HepG2 (cell line): ENCODE results near the gene CUL7. TPM values are rescaled to one million over a fixed set of nuclear protein-coding genes. Genes with fewer than 3 reads are reported as not detected.

Experiments
- ADNP ChIP-seq: sonication (generic); formaldehyde crosslinking; IDR thresholded peaks from 2 replicates; pipeline ENCODE4 v1.4.0; 2020; ENCODE audit warnings: missing genetic modification reagents
- DNMT1 ChIP-seq: sonication (generic); formaldehyde crosslinking; IDR thresholded peaks from 2 replicates; pipeline ENCODE4 v1.5.1; 2020; ENCODE audit warnings: mild to moderate bottlenecking, missing genetic modification reagents
- ELF3 ChIP-seq: IDR thresholded peaks from 2 replicates; pipeline ENCODE4 v1.6.1; 2016; ENCODE audit warnings: missing genetic modification reagents, missing compliant biosample characterization
- HMGA1 ChIP-seq: sonication (generic); formaldehyde crosslinking; conservative IDR thresholded peaks from 2 replicates; pipeline ENCODE4 v1.4.0; 2020; ENCODE audit warnings: missing genetic modification reagents
- ISX ChIP-seq: sonication (generic); formaldehyde crosslinking; conservative IDR thresholded peaks from 2 replicates; pipeline ENCODE4 v1.5.0; 2020; ENCODE audit warnings: missing genetic modification reagents
- KAT8 ChIP-seq: IDR thresholded peaks from 2 replicates; pipeline ENCODE4 v1.6.1; 2016; ENCODE audit warnings: missing genetic modification reagents, missing compliant biosample characterization
- KLF9 ChIP-seq: IDR thresholded peaks from 2 replicates; pipeline ENCODE4 v1.6.1; 2016; ENCODE audit warnings: low read depth
- MXD1 ChIP-seq: sonication (generic); formaldehyde crosslinking; IDR thresholded peaks from 2 replicates; pipeline ENCODE4 v1.4.0; 2020; ENCODE audit warnings: mild to moderate bottlenecking, missing genetic modification reagents
- SP2 ChIP-seq: sonication (generic); formaldehyde crosslinking; IDR thresholded peaks from 2 replicates; pipeline ENCODE4 v1.5.1; 2020; ENCODE audit warnings: mild to moderate bottlenecking, missing genetic modification reagents
- STAT5B ChIP-seq: sonication (generic); formaldehyde crosslinking; IDR thresholded peaks from 2 replicates; pipeline ENCODE4 v1.4.0; 2020; ENCODE audit warnings: missing genetic modification reagents
- TBP ChIP-seq: sonication (generic); formaldehyde crosslinking; IDR thresholded peaks from 2 replicates; pipeline ENCODE4 v1.5.0; 2020; ENCODE audit warnings: missing genetic modification reagents
- TCF12 ChIP-seq, 2 experiments: fragments of 450-650 bp in 1 of 2; sonication (generic) in 1 of 2; formaldehyde crosslinking in 1 of 2; IDR thresholded peaks; 2 replicates each; pipeline versions ENCODE4 v1.6.1 to v1.8.0; 2017 to 2022; ENCODE audit warnings: antibody characterized with exemption in 1 of 2, mild to moderate bottlenecking in 1 of 2, missing genetic modification reagents in 1 of 2, moderate library complexity in 1 of 2
- ZBTB1 ChIP-seq: sonication (generic); formaldehyde crosslinking; IDR thresholded peaks from 2 replicates; pipeline ENCODE4 v1.4.0; 2020; ENCODE audit warnings: missing genetic modification reagents, borderline replicate concordance
- ZNF652 ChIP-seq: IDR thresholded peaks from 2 replicates; pipeline ENCODE4 v1.6.1; 2016; ENCODE audit warnings: low read depth, borderline replicate concordance
- polyA plus RNA-seq, 8 experiments: library from polyadenylated mRNA; depleted of rRNA in 3 of 8; stranded (reverse) in 7 of 8; unstranded in 1 of 8; fragments of >200 nt; fragmentation: Illumina TruSeq in 4 of 8; extraction: Trizol in 4 of 8; gene quantifications; 2 replicates each; pipeline versions ENCODE4 v1.2.1 to v1.2.3, GENCODE V29; 2011 to 2016; ENCODE audit warnings: low read depth in 4 of 8, missing spikeins in 1 of 8, mixed read lengths in 1 of 8; ENCODE audit not compliant: insufficient read depth in 1 of 8
- total RNA-seq, 5 experiments: library from RNA; depleted of rRNA; stranded (reverse); fragments of >200 nt; fragmentation: Illumina TruSeq; extraction: Trizol; gene quantifications; 2 replicates each; pipeline ENCODE4 v1.2.3, GENCODE V29; 2016; ENCODE audit warnings: low read depth in 1 of 5
- TF ChIP-seq, protein P1 (sequence below): IDR thresholded peaks from 2 replicates; pipeline ENCODE4 v1.6.1; 2016; ENCODE audit warnings: mild to moderate bottlenecking, missing biosample characterization, missing genetic modification reagents
- TF ChIP-seq, protein P2 (sequence below): IDR thresholded peaks from 2 replicates; pipeline ENCODE4 v1.6.1; 2016
- TF ChIP-seq, protein P3 (sequence below): sonication (generic); formaldehyde crosslinking; IDR thresholded peaks from 2 replicates; pipeline ENCODE4 v1.4.0; 2020; ENCODE audit warnings: missing genetic modification reagents, borderline replicate concordance
- TF ChIP-seq, protein P4 (sequence below), 2 experiments: sonication (generic) in 1 of 2; formaldehyde crosslinking in 1 of 2; IDR thresholded peaks; 2 replicates each; pipeline versions ENCODE4 v1.6.1 to v1.9.0; 2014 to 2022; ENCODE audit warnings: antibody characterized with exemption in 1 of 2, borderline replicate concordance in 1 of 2, inconsistent platforms in 1 of 2, low read depth in 1 of 2, missing genetic modification reagents in 1 of 2

Gene CUL7
- total and polyA plus RNA-seq, 2 of the 13 experiments (the other 11 are each of a cell fraction or from before 2014, with no cell fraction given), result 32.0 to 60.7 TPM

DNA sequence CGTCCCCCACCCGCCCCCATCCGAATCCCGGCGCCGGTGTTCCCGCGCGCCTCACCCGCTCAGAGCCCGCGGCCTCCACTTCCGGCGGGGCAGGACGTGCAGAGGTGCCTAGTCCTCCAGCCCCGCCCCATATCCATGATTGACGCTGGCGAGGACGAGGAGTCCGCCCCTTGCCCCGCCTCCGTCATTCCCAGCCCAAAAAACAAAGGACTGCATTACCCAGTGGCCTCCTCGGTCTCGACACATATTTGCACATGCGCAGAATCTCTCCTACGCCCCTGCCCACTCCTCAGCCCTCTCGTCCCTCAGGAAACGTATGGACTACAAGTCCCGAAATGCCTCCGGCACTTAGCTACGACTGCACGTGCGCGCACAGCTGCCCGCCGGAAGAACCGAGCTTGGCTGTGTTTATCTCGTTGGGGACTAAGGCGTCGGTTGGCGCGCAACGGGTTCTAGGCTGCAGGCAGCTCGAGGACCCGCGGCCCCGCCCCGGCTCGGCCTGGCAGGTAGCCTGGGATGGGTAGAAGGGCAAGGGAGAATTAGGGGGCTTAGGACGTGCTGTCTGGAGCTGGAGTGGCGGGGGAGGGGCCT, 39.7 kb downstream of the CUL7 start, which contains the start of the genes KLHDC3 and MEA1 (continued):
- TF ChIP-seq, protein P1, sequence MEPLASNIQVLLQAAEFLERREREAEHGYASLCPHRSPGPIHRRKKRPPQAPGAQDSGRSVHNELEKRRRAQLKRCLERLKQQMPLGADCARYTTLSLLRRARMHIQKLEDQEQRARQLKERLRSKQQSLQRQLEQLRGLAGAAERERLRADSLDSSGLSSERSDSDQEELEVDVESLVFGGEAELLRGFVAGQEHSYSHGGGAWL (CRISPR knock-in tag), result no peak
- TF ChIP-seq, protein P2, sequence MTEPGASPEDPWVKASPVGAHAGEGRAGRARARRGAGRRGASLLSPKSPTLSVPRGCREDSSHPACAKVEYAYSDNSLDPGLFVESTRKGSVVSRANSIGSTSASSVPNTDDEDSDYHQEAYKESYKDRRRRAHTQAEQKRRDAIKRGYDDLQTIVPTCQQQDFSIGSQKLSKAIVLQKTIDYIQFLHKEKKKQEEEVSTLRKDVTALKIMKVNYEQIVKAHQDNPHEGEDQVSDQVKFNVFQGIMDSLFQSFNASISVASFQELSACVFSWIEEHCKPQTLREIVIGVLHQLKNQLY (CRISPR knock-in tag), result peak; percentile 68
- TF ChIP-seq ADNP (CRISPR knock-in tag) (no peak), TCF12 (IDR thresholded peaks at IDR 0.05) (no peak), TCF12 (CRISPR knock-in tag; IDR thresholded peaks at IDR 0.05) (no peak), DNMT1 (no peak), TBP (CRISPR knock-in tag) (no peak), STAT5B (CRISPR knock-in tag) (no peak), HMGA1 (CRISPR knock-in tag) (no peak), ZBTB1 (CRISPR knock-in tag) (no peak; the same call in 1 of the 2 replicates), KLF9 (0 out of 2 replicates have a peak, but pooled peaks have one; percentile 34), ISX (CRISPR knock-in tag) (no peak), MXD1 (CRISPR knock-in tag) (peak; percentile 50), ELF3 (CRISPR knock-in tag) (peak; percentile 59; the same call in 1 of the 2 replicates), ZNF652 (CRISPR knock-in tag) (0 out of 2 replicates have a peak, but pooled peaks have one; percentile 12), KAT8 (peak; percentile 86), SP2 (CRISPR knock-in tag) (peak; percentile 68)
- TF ChIP-seq, protein P3, sequence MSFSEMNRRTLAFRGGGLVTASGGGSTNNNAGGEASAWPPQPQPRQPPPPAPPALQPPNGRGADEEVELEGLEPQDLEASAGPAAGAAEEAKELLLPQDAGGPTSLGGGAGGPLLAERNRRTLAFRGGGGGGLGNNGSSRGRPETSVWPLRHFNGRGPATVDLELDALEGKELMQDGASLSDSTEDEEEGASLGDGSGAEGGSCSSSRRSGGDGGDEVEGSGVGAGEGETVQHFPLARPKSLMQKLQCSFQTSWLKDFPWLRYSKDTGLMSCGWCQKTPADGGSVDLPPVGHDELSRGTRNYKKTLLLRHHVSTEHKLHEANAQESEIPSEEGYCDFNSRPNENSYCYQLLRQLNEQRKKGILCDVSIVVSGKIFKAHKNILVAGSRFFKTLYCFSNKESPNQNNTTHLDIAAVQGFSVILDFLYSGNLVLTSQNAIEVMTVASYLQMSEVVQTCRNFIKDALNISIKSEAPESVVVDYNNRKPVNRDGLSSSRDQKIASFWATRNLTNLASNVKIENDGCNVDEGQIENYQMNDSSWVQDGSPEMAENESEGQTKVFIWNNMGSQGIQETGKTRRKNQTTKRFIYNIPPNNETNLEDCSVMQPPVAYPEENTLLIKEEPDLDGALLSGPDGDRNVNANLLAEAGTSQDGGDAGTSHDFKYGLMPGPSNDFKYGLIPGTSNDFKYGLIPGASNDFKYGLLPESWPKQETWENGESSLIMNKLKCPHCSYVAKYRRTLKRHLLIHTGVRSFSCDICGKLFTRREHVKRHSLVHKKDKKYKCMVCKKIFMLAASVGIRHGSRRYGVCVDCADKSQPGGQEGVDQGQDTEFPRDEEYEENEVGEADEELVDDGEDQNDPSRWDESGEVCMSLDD (CRISPR knock-in tag), result no peak
- TF ChIP-seq, protein P4, sequence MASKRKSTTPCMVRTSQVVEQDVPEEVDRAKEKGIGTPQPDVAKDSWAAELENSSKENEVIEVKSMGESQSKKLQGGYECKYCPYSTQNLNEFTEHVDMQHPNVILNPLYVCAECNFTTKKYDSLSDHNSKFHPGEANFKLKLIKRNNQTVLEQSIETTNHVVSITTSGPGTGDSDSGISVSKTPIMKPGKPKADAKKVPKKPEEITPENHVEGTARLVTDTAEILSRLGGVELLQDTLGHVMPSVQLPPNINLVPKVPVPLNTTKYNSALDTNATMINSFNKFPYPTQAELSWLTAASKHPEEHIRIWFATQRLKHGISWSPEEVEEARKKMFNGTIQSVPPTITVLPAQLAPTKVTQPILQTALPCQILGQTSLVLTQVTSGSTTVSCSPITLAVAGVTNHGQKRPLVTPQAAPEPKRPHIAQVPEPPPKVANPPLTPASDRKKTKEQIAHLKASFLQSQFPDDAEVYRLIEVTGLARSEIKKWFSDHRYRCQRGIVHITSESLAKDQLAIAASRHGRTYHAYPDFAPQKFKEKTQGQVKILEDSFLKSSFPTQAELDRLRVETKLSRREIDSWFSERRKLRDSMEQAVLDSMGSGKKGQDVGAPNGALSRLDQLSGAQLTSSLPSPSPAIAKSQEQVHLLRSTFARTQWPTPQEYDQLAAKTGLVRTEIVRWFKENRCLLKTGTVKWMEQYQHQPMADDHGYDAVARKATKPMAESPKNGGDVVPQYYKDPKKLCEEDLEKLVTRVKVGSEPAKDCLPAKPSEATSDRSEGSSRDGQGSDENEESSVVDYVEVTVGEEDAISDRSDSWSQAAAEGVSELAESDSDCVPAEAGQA (IDR thresholded peaks at IDR 0.05; ENCODE audit: low read depth), result peak; percentile 81
- TF ChIP-seq, protein P4 (CRISPR knock-in tag; IDR thresholded peaks at IDR 0.05; ENCODE audit: borderline replicate concordance), result no peak
